WTC11 (cell line): ENCODE data around the gene MYOG. TPM values are rescaled to one million over a fixed set of nuclear protein-coding genes. Genes with fewer than 3 reads are reported as not detected.

Experiments used
- ATAC-seq: fragments of 200-7000 bp; cut with Tn5 transposase; 2 replicates; pipeline ENCODE4 v1.10.0; 2021; ENCODE audit warnings: mild to moderate bottlenecking, moderate library complexity
- CTCF ChIA-PET: fragments of 300-600 bp; sonication (Branson Sonifier 250); formaldehyde crosslinking; loops from one replicate; lab custom pipeline; 2021; ENCODE audit warnings: antibody characterized with exemption; lab: Charles Lee
- POLR2A ChIA-PET: fragments of 350-600 bp; sonication (Branson Sonifier 250); formaldehyde crosslinking; loops from one replicate; lab custom pipeline; 2021; ENCODE audit warnings: antibody characterized with exemption; lab: Charles Lee
- DNase-seq: peaks from one replicate; pipeline ENCODE4 v3.0.0; 2021; ENCODE audit warnings: low spot score
- H3K27ac Mint-ChIP-seq: 2 replicates; pipeline ENCODE4 v1.8.0; 2021; ENCODE audit warnings: mixed read lengths
- H3K27me3 Mint-ChIP-seq: 2 replicates; pipeline ENCODE4 v1.8.0; 2021; ENCODE audit warnings: low read depth, mild to moderate bottlenecking, moderate library complexity, mixed read lengths
- H3K36me3 Mint-ChIP-seq: 2 replicates; pipeline ENCODE4 v1.8.0; 2021; ENCODE audit warnings: mixed read lengths
- H3K4me1 Mint-ChIP-seq: 2 replicates; pipeline ENCODE4 v1.8.0; 2022; ENCODE audit warnings: mixed read lengths
- H3K4me3 Mint-ChIP-seq: 2 replicates; pipeline ENCODE4 v1.8.0; 2021; ENCODE audit warnings: mild to moderate bottlenecking, moderate library complexity, mixed read lengths
- H3K9me3 Mint-ChIP-seq: 2 replicates; pipeline ENCODE4 v1.8.0; 2021; ENCODE audit warnings: mixed read lengths
- CREB1 ChIP-seq: sonication (generic); formaldehyde crosslinking; IDR thresholded peaks from 2 replicates; pipeline ENCODE4 v1.8.0; 2023; ENCODE audit warnings: mild to moderate bottlenecking, missing genetic modification reagents
- GABPB1 ChIP-seq: sonication (generic); formaldehyde crosslinking; IDR thresholded peaks from 2 replicates; pipeline ENCODE4 v1.8.1; 2023; ENCODE audit warnings: mild to moderate bottlenecking, missing genetic modification reagents
- MXD4 ChIP-seq: fragments of 250-450 bp; sonication (Bioruptor Pico); IDR thresholded peaks from 2 replicates; pipeline ENCODE4 v1.8.0; 2021; ENCODE audit warnings: mild to moderate bottlenecking, moderate library complexity, borderline replicate concordance
- NFE2L1 ChIP-seq: sonication (generic); formaldehyde crosslinking; IDR thresholded peaks from 2 replicates; pipeline ENCODE4 v1.8.1; 2023; ENCODE audit warnings: missing genetic modification reagents
- SP1 ChIP-seq: sonication (generic); formaldehyde crosslinking; conservative IDR thresholded peaks from 2 replicates; pipeline ENCODE4 v1.8.1; 2022; ENCODE audit warnings: missing genetic modification reagents
- TEAD1 ChIP-seq: sonication (generic); formaldehyde crosslinking; IDR thresholded peaks from 2 replicates; pipeline ENCODE4 v1.8.0; 2022; ENCODE audit warnings: mild to moderate bottlenecking, missing genetic modification reagents
- TEAD4 ChIP-seq: sonication (generic); formaldehyde crosslinking; IDR thresholded peaks from 2 replicates; pipeline ENCODE4 v1.8.0; 2022; ENCODE audit warnings: mild to moderate bottlenecking, missing genetic modification reagents
- ZBTB21 ChIP-seq: sonication (generic); formaldehyde crosslinking; IDR thresholded peaks from 2 replicates; pipeline ENCODE4 v1.8.1; 2023; ENCODE audit warnings: mild to moderate bottlenecking, missing genetic modification reagents, borderline replicate concordance
- ZNF138 ChIP-seq: sonication (generic); formaldehyde crosslinking; conservative IDR thresholded peaks from 2 replicates; pipeline ENCODE4 v1.8.1; 2022; ENCODE audit warnings: mild to moderate bottlenecking, moderate library complexity, missing genetic modification reagents
- ZNF425 ChIP-seq: fragments of 250-450 bp; sonication (Bioruptor Pico); conservative IDR thresholded peaks from 2 replicates; pipeline ENCODE4 v1.9.0; 2021; ENCODE audit warnings: mild to moderate bottlenecking
- ZSCAN18 ChIP-seq: fragments of 250-450 bp; sonication (Bioruptor Pico); IDR thresholded peaks from 2 replicates; pipeline ENCODE4 v2.1.2; 2022; ENCODE audit warnings: mild to moderate bottlenecking, moderate library complexity
- total RNA-seq: library from RNA; stranded (reverse); gene quantifications from 3 replicates; pipeline ENCODE4 v1.2.3, GENCODE V29; 2021
- TF ChIP-seq, protein P1 (sequence below): sonication (generic); formaldehyde crosslinking; IDR thresholded peaks from 2 replicates; pipeline ENCODE4 v1.8.0; 2022; ENCODE audit warnings: missing genetic modification reagents
- TF ChIP-seq, protein P2 (sequence below): fragments of 250-450 bp; sonication (Bioruptor Pico); IDR thresholded peaks from 2 replicates; pipeline ENCODE4 v1.9.0; 2021; ENCODE audit warnings: mild to moderate bottlenecking
- TF ChIP-seq, protein P3 (sequence below): sonication (generic); formaldehyde crosslinking; IDR thresholded peaks from 2 replicates; pipeline ENCODE4 v1.8.0; 2022; ENCODE audit warnings: mild to moderate bottlenecking, missing genetic modification reagents
- TF ChIP-seq, protein P4 (sequence below): fragments of 250-450 bp; sonication (Bioruptor Pico); IDR thresholded peaks from 2 replicates; pipeline ENCODE4 v1.9.0; 2021; ENCODE audit warnings: moderate library complexity, mild to moderate bottlenecking, inconsistent platforms, borderline replicate concordance

Gene MYOG
- total RNA-seq, 1 experiment from 2014 or later = not detected

DNA sequence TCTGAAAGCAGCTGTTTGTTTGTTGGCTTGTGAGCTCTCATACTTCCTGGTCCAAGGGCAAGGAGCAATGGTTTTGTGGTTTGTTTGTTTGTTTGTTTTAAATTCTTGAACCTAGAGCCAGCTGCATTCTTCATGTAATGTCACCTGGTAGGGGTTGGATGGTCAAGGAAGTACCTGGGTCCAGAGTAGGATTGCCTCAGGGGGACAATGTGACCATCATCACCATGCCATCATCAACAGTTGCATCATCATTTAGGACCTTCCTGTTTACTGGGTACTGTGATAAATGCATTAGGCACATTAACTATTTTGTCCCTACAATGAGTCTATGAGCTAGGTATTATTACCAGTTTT lies 14.7 kb upstream of the MYOG start (continued):
- TF ChIP-seq SP1 (CRISPR knock-in tag) (no peak), MXD4 (CRISPR knock-in tag) (no peak), GABPB1 (no peak), TEAD1 (CRISPR knock-in tag) (no peak), ZSCAN18 (CRISPR knock-in tag) (no peak)
- TF ChIP-seq, all 79 proteins: peak for 0

DNA sequence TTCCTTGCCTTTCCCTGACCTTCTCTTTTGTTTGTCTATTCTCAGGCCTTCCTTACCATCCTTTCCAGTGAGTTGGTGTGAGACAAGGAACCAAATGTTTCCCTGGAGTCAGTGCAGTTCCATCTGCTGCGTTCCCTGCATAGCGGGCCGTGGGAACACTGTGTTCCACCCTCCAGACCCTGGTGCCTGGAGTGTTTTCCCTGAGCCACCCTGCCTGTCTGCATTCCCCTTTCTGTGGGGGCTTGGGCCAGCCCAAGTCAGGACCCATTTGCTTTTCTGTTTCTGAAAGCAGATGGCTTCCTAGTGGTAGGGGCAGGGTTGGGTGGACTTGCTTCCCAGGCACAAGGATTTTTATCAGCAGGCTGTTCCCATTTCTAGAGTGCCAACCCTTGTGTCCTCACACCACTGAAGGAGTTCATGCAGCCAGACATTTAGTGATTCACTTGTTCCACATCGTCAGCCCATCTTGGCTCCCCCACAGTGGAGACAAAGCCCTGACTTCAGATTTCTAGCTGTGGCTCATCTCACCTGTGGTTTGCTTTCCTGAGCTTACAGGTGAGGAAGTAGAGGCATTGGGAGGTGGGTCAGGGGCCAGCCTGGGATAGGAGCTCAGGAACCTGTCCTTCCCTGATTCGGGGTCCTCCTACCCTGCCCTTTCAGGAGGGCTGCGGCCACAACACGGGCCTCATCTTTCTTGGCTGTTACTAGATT lies 14.1 kb upstream of the MYOG start:
- TF ChIP-seq CREB1 (CRISPR knock-in tag) = no peak
- no peak for TF ChIP-seq NFE2L1 (CRISPR knock-in tag)
- TF ChIP-seq, protein P1, sequence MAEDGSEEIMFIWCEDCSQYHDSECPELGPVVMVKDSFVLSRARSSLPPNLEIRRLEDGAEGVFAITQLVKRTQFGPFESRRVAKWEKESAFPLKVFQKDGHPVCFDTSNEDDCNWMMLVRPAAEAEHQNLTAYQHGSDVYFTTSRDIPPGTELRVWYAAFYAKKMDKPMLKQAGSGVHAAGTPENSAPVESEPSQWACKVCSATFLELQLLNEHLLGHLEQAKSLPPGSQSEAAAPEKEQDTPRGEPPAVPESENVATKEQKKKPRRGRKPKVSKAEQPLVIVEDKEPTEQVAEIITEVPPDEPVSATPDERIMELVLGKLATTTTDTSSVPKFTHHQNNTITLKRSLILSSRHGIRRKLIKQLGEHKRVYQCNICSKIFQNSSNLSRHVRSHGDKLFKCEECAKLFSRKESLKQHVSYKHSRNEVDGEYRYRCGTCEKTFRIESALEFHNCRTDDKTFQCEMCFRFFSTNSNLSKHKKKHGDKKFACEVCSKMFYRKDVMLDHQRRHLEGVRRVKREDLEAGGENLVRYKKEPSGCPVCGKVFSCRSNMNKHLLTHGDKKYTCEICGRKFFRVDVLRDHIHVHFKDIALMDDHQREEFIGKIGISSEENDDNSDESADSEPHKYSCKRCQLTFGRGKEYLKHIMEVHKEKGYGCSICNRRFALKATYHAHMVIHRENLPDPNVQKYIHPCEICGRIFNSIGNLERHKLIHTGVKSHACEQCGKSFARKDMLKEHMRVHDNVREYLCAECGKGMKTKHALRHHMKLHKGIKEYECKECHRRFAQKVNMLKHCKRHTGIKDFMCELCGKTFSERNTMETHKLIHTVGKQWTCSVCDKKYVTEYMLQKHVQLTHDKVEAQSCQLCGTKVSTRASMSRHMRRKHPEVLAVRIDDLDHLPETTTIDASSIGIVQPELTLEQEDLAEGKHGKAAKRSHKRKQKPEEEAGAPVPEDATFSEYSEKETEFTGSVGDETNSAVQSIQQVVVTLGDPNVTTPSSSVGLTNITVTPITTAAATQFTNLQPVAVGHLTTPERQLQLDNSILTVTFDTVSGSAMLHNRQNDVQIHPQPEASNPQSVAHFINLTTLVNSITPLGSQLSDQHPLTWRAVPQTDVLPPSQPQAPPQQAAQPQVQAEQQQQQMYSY (CRISPR knock-in tag) = no peak
- TF ChIP-seq, protein P2, sequence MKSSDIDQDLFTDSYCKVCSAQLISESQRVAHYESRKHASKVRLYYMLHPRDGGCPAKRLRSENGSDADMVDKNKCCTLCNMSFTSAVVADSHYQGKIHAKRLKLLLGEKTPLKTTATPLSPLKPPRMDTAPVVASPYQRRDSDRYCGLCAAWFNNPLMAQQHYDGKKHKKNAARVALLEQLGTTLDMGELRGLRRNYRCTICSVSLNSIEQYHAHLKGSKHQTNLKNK (CRISPR knock-in tag) = no peak
- TF ChIP-seq, protein P3, sequence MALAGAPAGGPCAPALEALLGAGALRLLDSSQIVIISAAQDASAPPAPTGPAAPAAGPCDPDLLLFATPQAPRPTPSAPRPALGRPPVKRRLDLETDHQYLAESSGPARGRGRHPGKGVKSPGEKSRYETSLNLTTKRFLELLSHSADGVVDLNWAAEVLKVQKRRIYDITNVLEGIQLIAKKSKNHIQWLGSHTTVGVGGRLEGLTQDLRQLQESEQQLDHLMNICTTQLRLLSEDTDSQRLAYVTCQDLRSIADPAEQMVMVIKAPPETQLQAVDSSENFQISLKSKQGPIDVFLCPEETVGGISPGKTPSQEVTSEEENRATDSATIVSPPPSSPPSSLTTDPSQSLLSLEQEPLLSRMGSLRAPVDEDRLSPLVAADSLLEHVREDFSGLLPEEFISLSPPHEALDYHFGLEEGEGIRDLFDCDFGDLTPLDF = no peak
- TF ChIP-seq ZNF138 (CRISPR knock-in tag) = no peak
- no peak for TF ChIP-seq ZNF425 (CRISPR knock-in tag)
- TF ChIP-seq ZBTB21 (CRISPR knock-in tag) = no peak
- TF ChIP-seq TEAD4 (CRISPR knock-in tag) = no peak
- TF ChIP-seq, protein P4, sequence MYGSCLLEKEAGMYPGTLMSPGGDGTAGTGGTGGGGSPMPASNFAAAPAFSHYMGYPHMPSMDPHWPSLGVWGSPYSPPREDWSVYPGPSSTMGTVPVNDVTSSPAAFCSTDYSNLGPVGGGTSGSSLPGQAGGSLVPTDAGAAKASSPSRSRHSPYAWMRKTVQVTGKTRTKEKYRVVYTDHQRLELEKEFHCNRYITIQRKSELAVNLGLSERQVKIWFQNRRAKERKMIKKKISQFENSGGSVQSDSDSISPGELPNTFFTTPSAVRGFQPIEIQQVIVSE = no peak
- no peaks in the 10 kb centered on the region for H3K4me1 Mint-ChIP-seq
- peaks cover 6% of the 10 kb centered on the region for H3K27me3 Mint-ChIP-seq
- no peak overlapping the region for H3K4me3 Mint-ChIP-seq
- POLR2A ChIA-PET = no interaction called here
- CTCF ChIA-PET = interaction anchor here (0.7 to 2.2 kb wide), 5 partner anchors 18 to 78 kb away, joined by 3 to 10 read pairs (median 4); no protein-coding TSS in a partner anchor
- H3K36me3 Mint-ChIP-seq = peaks cover 12% of the 10 kb centered on the region
- ATAC-seq (no peak), DNase-seq (no peak)
- peaks cover 29% of the 10 kb centered on the region for H3K9me3 Mint-ChIP-seq
- no peak overlapping the region for H3K27ac Mint-ChIP-seq
